Ammon's horn (tissue), 1 donor: ENCODE results near the gene RFX8.
"Not testable (repeated sequence)": the region's sequence is repeated elsewhere in the genome, so short reads cannot be mapped to it uniquely, and the experiment has no call there.

Experiments
- DNase-seq: peaks from one replicate; pipeline ENCODE4 v3.0.0-alpha.2; 2016; ENCODE audit warnings: low spot score

RFX8 gene

DNA sequence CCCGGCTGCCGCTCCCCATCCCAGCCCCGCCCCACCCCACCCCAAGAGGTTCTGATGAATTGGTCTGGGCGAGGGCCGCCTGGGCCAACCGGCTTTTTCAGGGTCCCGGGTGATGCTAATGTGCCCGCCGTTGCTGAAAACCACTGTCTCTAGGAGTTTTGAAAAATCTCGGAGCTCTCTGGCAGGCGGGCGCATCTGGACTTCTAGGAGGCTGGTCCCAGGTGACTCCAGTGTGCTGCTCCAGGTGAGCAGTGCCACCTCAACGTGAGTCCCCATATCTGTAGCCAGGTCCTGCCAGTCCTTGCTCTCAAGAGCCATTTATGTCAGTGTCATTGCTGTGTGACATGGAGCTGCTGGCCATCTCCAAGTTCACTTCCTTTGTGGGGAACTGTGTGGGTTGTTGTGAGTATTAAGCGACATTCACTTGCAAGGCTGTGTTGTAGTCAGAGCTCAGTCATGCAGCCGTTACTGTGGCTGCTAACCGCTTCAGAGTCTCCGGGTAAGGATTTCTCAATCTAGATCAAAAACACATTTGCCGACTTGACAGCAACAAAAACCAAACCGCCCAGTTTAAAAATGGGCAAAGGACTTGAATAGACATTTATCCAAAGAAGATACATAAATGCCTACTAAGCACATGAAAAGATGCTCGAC is at the start of gene RFX8:
Gene RFX8 (minus strand): TSS at position 382 of the 654 bp plus-strand sequence. CDS start 8,264 bp downstream, outside the sequence.
- DNase-seq, result peak; percentile 21

- no peak for DNase-seq
Measured at GRCh38 chr2:101521487-101521886, 46.6 kb upstream of the RFX8 start.

DNA sequence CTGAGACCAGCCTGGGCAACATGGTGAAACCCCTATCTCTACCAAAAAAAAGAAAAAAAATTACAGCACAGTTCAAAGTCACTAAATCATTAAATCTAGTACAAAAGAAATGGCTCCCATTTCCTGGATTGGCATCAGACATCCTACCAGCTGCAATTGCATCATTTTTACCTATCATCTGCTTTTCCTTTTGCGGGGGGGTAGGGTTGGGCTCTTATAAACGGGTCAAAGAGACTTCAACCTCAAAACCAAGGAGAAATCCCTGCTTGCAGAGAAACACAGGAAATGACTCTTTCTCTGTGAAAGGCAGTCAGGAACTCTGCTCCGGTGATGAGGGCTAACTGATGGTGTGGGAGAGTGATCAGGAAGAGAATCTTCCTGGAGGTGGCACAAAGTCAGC is 45.3 kb upstream of the RFX8 start:
- DNase-seq, result no peak

GRCh38 chr2:101518578-101519492 is 43.9 kb upstream of the RFX8 start:
- peak; percentile 87 for DNase-seq

DNA sequence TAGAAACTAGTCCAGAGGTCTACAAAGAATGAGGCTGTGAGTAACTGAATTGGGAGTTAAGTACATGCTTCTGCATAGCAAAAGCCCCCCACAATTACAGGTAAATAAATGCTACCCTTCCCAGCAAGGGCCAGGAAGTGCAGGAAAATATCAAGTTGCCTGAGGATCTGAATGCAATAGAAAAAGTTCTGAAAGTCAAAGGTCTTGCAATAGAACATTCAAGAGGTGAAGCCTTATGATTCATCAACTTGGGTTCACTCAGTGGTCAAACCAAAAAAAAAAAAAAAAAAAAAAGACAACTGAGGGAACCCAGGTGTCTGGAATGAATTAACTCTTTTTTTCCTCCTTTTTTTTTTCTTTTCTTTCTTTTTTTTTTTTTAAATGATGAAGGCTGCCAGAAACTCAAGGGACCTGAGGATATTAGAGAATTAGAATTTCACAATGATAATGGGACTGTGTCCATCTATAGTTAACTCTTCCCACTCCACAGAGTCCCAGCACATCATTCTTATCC is 42.9 kb upstream of the RFX8 start:
- DNase-seq, result no peak

GRCh38 chr2:101516823-101517690 is 42.1 kb upstream of the RFX8 start:
- DNase-seq, result no peak

DNA sequence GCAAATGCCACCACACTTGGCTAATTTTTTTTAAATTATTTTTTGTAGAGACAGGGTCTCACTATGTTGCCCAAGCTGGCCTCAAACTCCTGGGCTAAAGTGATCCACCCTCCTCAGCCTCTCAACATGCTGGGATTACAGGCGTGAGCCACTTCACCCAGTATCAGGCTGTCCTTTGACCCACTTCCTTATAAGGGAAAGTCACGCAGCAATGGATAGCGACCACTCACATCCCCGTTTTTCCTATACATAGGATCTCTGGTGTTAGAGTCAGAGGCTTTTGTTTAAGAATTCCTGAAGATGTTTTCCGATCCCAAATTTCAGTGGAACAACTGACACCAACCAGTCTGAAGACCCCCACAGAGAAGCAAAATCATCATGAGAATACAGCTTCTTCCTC is 41.4 kb upstream of the RFX8 start:
- DNase-seq, result no peak

GRCh38 chr2:101515477-101515876 is 40.6 kb upstream of the RFX8 start:
- DNase-seq, result no peak

- no peak for DNase-seq
Measured at GRCh38 chr2:101512993-101513392, 38.1 kb upstream of the RFX8 start.

DNA sequence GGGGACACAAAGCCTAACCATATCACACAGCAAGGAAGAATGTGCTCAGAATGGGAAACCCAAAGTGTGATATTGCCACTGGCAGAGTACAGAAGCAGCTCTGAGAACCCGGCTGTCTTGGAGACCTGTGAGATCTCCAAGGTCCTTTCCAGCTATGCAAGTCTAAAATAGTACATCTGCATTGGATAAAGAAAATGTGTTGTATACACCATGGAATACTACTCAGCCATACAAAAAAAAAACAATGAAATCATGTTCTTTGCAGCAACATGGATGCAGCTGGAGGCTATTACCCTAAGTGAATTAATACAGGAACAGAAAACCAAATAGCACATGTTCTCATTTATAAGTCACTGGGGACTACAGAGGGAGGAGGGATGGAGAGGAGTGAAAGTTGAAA is 36.5 kb upstream of the RFX8 start:
- DNase-seq, result no peak

GRCh38 chr2:101509499-101510284 is 34.8 kb upstream of the RFX8 start:
- DNase-seq, result no peak

GRCh38 chr2:101508636-101509035 is 33.7 kb upstream of the RFX8 start:
- DNase-seq, result no peak

DNA sequence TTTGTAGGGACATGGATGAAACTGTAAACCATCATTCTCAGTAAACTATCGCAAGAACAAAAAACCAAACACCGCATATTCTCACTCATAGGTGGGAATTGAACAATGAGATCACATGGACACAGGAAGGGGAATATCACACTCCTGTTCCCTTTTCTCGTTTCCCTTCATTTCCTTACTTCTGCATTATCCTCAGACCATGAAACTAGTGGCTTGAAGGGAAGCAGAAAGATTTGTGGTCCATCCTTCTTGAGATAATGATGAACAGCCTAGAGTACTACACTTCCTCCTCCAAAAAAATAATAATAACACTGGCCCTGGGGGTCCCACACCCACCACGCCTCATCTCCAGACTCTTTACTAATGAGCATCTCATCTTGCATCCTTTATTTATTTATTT is 30.4 kb upstream of the RFX8 start:
- not testable (repeated sequence) for DNase-seq

- not testable (repeated sequence) for DNase-seq
Measured at GRCh38 chr2:101504744-101505143, 29.8 kb upstream of the RFX8 start.

DNA sequence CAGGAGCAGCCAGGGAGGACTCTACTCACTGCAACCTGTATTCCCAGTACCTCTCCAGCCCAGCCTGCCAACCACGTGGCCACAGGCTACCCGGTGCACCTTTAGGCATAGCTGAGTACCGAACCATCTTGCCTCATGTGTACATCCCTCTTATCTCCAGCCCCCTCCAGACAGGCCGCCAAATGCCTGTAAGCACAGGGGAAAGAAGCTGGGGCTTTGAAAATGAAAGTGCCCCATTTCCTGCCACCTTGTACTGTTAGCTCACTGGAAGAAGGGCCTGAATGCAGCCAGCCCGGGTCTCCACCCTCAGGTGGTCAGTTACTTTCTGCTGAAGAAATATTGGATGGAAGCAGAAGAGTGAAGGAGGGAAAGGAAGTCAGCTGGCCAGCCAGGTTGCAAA is 27.2 kb upstream of the RFX8 start:
- no peak for DNase-seq

- DNase-seq, result no peak
Measured at GRCh38 chr2:101501443-101501842, 26.5 kb upstream of the RFX8 start.

- DNase-seq, result no peak
Measured at GRCh38 chr2:101500860-101501259, 25.9 kb upstream of the RFX8 start.

GRCh38 chr2:101500180-101500579 is 25.3 kb upstream of the RFX8 start:
- DNase-seq, result no peak

- no peak for DNase-seq
Measured at GRCh38 chr2:101496279-101496678, 21.4 kb upstream of the RFX8 start.

- no peak for DNase-seq
Measured at GRCh38 chr2:101492936-101493473, 18.1 kb upstream of the RFX8 start.

DNA sequence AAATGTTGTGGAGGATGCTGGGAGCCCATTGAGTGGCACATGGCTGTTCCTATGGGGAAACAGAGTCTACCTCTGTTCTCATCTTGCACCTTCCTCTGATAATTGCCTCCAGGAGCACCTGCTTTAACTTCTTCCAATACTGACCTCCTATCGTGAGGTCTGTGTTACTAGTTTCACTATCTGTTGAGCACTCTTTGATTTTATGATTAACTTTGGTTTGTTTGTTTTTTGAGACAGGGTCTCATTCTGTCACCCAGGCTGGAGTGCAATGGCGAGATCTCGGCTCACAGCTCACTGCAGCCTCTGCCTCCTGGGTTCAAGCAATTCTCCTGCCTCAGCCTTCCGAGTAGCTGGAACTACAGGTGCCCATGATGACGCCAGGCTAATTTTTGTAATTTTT is 12.1 kb upstream of the RFX8 start:
- no peak for DNase-seq
